Body of pancreas (tissue), 4 donors: ENCODE measurements around the gene FGD3.

ENCODE experiments used
- POLR2A ChIP-seq, 3 donors: fragments of 450-650 bp; IDR thresholded peaks; one replicate each; pipeline ENCODE4 v1.6.1; 2016; ENCODE audit warnings: antibody characterized with exemption in 3 of 3, mild to moderate bottlenecking in 2 of 3
- TF ChIP-seq, protein P1 (sequence below), 7 experiments: fragments of 450-650 bp in 4 of 7; fragments of 200-600 bp in 3 of 7; sonication (generic) in 3 of 7; IDR thresholded peaks; one replicate each; pipeline ENCODE4 v1.5.1; 2016 to 2019; ENCODE audit warnings: antibody characterized with exemption in 7 of 7

DNA sequence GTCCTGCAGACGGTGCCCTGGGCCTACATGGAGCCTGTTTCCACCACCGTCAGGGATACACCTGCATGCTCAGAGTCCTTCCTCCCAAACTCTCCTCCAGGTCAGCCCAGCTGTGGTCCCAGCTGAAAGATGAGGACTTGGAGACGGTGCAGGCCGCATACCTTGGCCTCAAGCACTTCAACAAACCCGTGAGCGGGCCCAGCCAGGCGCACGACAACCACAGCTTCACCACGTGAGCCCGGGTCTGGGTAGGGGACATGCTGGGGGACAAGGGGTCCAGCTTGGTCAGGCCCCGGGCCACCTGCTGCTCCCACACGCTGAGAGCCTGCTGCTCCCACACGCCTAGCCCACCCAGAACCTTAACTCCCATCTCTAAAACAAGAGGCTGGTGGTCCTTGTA lies 132.0 kb downstream of the FGD3 start:
- TF ChIP-seq, protein P1, sequence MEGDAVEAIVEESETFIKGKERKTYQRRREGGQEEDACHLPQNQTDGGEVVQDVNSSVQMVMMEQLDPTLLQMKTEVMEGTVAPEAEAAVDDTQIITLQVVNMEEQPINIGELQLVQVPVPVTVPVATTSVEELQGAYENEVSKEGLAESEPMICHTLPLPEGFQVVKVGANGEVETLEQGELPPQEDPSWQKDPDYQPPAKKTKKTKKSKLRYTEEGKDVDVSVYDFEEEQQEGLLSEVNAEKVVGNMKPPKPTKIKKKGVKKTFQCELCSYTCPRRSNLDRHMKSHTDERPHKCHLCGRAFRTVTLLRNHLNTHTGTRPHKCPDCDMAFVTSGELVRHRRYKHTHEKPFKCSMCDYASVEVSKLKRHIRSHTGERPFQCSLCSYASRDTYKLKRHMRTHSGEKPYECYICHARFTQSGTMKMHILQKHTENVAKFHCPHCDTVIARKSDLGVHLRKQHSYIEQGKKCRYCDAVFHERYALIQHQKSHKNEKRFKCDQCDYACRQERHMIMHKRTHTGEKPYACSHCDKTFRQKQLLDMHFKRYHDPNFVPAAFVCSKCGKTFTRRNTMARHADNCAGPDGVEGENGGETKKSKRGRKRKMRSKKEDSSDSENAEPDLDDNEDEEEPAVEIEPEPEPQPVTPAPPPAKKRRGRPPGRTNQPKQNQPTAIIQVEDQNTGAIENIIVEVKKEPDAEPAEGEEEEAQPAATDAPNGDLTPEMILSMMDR (IDR thresholded peaks at IDR 0.05), result no peak
- no peak for TF ChIP-seq POLR2A (IDR thresholded peaks at IDR 0.05)
